OCI-LY7 (cell line): ENCODE data around the gene ACCS.

Source experiments
- EZH2phosphoT487 ChIP-seq: fragments of 200-600 bp; sonication (generic); IDR thresholded peaks from 2 replicates; pipeline ENCODE4 v1.6.1; 2018; ENCODE audit warnings: low read depth, borderline replicate concordance, mild to moderate bottlenecking, mixed run types, antibody characterized with exemption, low read length, moderate library complexity, mixed read lengths
- TF ChIP-seq, protein P1 (sequence below): fragments of 200-600 bp; sonication (generic); conservative IDR thresholded peaks from 2 replicates; pipeline ENCODE4 v1.5.1; 2014; ENCODE audit warnings: mild to moderate bottlenecking, antibody characterized with exemption, low read length, moderate library complexity, mixed read lengths

DNA sequence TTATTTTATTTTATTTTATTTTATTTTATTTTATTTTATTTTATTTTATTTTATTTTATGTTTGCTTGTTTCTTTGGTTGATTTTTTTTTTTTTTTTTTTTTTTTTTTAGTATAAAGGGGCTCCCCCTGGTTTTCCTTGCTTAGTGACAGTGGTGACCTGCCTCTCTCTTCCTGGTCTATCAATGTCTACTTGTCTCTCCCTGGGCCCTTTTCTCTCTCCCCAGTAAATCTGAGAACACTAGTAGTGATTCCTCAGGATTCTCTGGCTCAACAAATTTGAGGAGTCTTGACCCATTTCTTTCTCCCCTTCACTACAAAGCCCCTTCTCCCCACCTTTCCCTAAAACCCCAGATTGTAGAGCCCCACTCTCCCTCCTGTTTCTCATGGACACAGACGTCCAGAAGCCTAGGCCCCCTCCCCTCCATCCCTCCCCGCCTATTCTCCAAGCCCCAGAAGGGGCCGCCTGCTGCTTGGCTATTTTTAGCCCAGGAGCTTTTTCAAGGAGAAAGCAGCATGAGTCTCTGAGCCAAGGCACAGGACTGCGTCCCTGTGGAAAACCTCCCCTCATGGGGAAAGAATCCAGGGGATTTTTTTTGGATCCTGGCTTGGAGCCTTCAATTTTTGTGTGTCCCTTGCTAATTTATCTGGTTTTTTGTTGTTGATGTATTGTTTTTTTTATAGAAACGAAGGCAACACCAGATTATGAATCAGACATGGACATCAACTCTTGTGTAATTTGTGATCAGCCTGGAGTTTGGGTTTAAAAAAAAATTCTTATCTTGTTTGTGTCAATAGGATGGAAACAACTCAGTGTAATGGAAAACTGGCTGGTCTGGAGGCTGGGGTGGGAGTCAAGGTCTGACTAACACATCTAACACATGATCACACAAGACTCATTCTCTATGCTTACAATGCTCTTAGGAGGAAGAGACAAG, 35.8 kb upstream of the ACCS start:
- TF ChIP-seq, protein P1, sequence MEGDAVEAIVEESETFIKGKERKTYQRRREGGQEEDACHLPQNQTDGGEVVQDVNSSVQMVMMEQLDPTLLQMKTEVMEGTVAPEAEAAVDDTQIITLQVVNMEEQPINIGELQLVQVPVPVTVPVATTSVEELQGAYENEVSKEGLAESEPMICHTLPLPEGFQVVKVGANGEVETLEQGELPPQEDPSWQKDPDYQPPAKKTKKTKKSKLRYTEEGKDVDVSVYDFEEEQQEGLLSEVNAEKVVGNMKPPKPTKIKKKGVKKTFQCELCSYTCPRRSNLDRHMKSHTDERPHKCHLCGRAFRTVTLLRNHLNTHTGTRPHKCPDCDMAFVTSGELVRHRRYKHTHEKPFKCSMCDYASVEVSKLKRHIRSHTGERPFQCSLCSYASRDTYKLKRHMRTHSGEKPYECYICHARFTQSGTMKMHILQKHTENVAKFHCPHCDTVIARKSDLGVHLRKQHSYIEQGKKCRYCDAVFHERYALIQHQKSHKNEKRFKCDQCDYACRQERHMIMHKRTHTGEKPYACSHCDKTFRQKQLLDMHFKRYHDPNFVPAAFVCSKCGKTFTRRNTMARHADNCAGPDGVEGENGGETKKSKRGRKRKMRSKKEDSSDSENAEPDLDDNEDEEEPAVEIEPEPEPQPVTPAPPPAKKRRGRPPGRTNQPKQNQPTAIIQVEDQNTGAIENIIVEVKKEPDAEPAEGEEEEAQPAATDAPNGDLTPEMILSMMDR: no peak
- TF ChIP-seq EZH2phosphoT487: no peak
